Heart right ventricle (tissue), 16 donors: ENCODE results near the gene MRPL4. TPM values are rescaled to one million over a fixed set of nuclear protein-coding genes. Genes with fewer than 3 reads are reported as not detected.

ENCODE experiments used
- ATAC-seq, 8 donors: fragments of 200-7000 bp; cut with Tn5 transposase; one replicate each; pipeline ENCODE4 v1.9.1; 2020; ENCODE audit warnings: mild to moderate bottlenecking in 8 of 8, moderate library complexity in 8 of 8, moderate number of reproducible peaks in 1 of 8
- DNase-seq, 2 donors: peaks; one replicate each; pipeline ENCODE4 v3.0.0-alpha.2; 2020
- H3K27ac ChIP-seq, 10 donors: fragments of 200-600 bp; sonication (generic) in 2 of 10; one replicate each; pipeline versions ENCODE4 v1.5.0 to v1.8.0; 2020 to 2022; ENCODE audit warnings: mild to moderate bottlenecking in 3 of 10
- H3K27me3 ChIP-seq, 7 donors: fragments of 200-600 bp; one replicate each; pipeline ENCODE4 v1.8.0; 2021 to 2022; ENCODE audit warnings: mild to moderate bottlenecking in 2 of 7
- H3K36me3 ChIP-seq, 9 donors: fragments of 200-600 bp; sonication (generic) in 1 of 9; one replicate each; pipeline versions ENCODE4 v1.5.0 to v1.8.0; 2020 to 2022; ENCODE audit warnings: mild to moderate bottlenecking in 2 of 9
- H3K4me1 ChIP-seq, 9 donors: fragments of 200-600 bp; sonication (generic) in 1 of 9; one replicate each; pipeline versions ENCODE4 v1.5.0 to v1.8.0; 2020 to 2022; ENCODE audit warnings: mild to moderate bottlenecking in 4 of 9
- H3K4me3 ChIP-seq, 10 donors: fragments of 200-600 bp; sonication (generic) in 2 of 10; one replicate each; pipeline versions ENCODE4 v1.5.0 to v1.8.0; 2020 to 2022; ENCODE audit warnings: mild to moderate bottlenecking in 7 of 10, moderate library complexity in 2 of 10
- H3K9me3 ChIP-seq, 11 donors: fragments of 200-600 bp in 10 of 11; sonication (generic) in 2 of 11; one replicate each; pipeline versions ENCODE4 v1.5.0 to v1.8.0; 2013 to 2022; ENCODE audit warnings: mild to moderate bottlenecking in 2 of 11, control low read depth in 1 of 11, moderate library complexity in 1 of 11
- WGBS, 2 donors: extraction: QIAGEN DNeasy Blood & Tissue Kit; methylation state at CpG; one replicate each; pipeline ENCODE4 v1.1.7; 2013; ENCODE audit warnings: inconsistent platforms in 1 of 2; 5-methylcytosine and 5-hydroxymethylcytosine counted together
- intact Hi-C, 10 donors: fragments of 100-400 bp; cut with DNase I; formaldehyde crosslinking; loops; one replicate each; pipeline versions ENCODE4 v1.11.1 to v1.14.2; 2022
- polyA plus RNA-seq, 2 donors: library from polyadenylated mRNA; stranded (reverse); fragments of 200-250 nt; gene quantifications; one replicate each; pipeline ENCODE4 v1.2.3, GENCODE V29; 2013
- total RNA-seq, 10 donors: library from RNA; stranded (reverse); fragmentation: NEBNext Ultra II Directional in 3 of 10; extraction: Animal tissue kit (Norgen Biotek cat#: 25700) in 3 of 10; gene quantifications; one replicate each; pipeline versions ENCODE4 v1.2.1 to v1.2.4, GENCODE V29; 2021 to 2023
- TF ChIP-seq, protein P1 (sequence below), 9 donors: fragments of 200-600 bp; sonication (generic) in 2 of 9; IDR thresholded peaks; one replicate each; pipeline versions ENCODE4 v1.5.0 to v1.8.0; 2021 to 2022; ENCODE audit warnings: antibody characterized with exemption in 9 of 9, mild to moderate bottlenecking in 5 of 9, moderate library complexity in 1 of 9
- donor health status: Arrhythmogenic right ventricular cardiomyopathy.
- donor health status: ischemic (EF 13 %, LVEDD 7.1; RV severe dilation, severe dysfunction).
- donor health status: healthy with polysubstance abuse.
- donor health status: DM: no; HTN: yes; CAD: no.
- donor health status: DM: no; HTN: no; CAD: no.
- donor health status: ischemic (EF 25% LVEDD 6.9; RV normal size, moderate dysfunction).
- donor health status: ischemic (EF 25% LVEDD 5.7; RV mildly dilated, moderate dysfunction).
- donor health status: healthy.
- donor health status: DM: yes; HTN: yes; CAD: no.
- donor health status: Ischemic cardiomyopathy.
- donor health status: ischemic (EF 35%, LVEDD 5.7; RV mildly dilated, moderate dysfunction).
- donor health status: nonischemic (EF 11% LVEDD 7.7; RV severe dilation, severe dysfunction).
- donor health status: DM: yes; HTN: yes; CAD: no.
- donor health status: PGD.
- donor health status: ischemic (EF 29% LVEDD 5.4; RV normal size, mild dysfunction).
- donor health status: nonischemic (EF 23%, LVEDD 6.1; RV moderate dilation, normal function).

Gene MRPL4
- total and polyA plus RNA-seq, 12 donors = 29.0 to 101 (median 69.0) TPM

DNA sequence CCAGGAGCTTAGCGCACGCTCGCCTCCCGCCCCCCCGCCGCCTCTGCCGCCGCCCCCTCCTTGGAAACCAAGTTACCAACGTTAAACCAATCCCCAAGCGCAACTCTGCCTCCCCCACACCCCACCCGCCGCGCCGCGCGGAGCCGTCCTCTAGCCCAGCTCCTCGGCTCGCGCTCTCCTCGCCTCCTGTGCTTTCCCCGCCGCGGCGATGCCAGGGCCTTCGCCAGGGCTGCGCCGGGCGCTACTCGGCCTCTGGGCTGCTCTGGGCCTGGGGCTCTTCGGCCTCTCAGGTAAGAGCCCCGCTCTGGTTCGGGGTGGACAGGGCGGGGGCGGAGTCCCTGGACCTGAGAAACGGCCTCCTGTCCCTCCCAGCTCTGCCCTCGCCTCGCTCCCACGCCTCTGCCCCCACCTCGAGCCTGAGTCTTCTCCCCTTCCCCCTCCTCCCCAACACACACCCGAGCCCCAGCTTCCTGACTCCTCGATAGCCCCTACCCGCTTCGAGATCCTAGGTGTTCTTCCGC, 37.9 kb downstream of the MRPL4 start, which contains the start of gene ICAM5:
Gene ICAM5, plus strand, starts transcription at position 117 of the 521 bp plus-strand sequence. Its CDS starts 92 bp downstream, at position 209.
- 1 to 2% methylated on average over 36 to 45 of the region's 45 CpGs for WGBS, 2 donors
- peaks cover 23 to 98% (median 78%) of the 10 kb centered on the region in 9 donors for H3K4me1 ChIP-seq
- H3K4me3 ChIP-seq = peak within 1 kb of the TSS; percentile 25 to 56 (median 40)
- H3K9me3 ChIP-seq = no peaks in the 10 kb centered on the region
- TF ChIP-seq, protein P1, sequence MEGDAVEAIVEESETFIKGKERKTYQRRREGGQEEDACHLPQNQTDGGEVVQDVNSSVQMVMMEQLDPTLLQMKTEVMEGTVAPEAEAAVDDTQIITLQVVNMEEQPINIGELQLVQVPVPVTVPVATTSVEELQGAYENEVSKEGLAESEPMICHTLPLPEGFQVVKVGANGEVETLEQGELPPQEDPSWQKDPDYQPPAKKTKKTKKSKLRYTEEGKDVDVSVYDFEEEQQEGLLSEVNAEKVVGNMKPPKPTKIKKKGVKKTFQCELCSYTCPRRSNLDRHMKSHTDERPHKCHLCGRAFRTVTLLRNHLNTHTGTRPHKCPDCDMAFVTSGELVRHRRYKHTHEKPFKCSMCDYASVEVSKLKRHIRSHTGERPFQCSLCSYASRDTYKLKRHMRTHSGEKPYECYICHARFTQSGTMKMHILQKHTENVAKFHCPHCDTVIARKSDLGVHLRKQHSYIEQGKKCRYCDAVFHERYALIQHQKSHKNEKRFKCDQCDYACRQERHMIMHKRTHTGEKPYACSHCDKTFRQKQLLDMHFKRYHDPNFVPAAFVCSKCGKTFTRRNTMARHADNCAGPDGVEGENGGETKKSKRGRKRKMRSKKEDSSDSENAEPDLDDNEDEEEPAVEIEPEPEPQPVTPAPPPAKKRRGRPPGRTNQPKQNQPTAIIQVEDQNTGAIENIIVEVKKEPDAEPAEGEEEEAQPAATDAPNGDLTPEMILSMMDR (IDR thresholded peaks at IDR 0.05) = no peak
- H3K27me3 ChIP-seq = peaks cover 28 to 81% (median 78%) of the 10 kb centered on the region in 7 donors
- ATAC-seq = no peak
- no peak within 1 kb of the TSS for H3K27ac ChIP-seq
- DNase-seq = no peak
- H3K36me3 ChIP-seq = peaks cover 0 to 14% (median 7%) of the 10 kb centered on the region in 9 donors
- intact Hi-C loops = loop anchor here in 2 of 10 donors (5.0 kb wide), 2 partner anchors 37 to 42 kb away; partner anchors contain the start of gene RAVER1 (in 1 of the 2)

DNA sequence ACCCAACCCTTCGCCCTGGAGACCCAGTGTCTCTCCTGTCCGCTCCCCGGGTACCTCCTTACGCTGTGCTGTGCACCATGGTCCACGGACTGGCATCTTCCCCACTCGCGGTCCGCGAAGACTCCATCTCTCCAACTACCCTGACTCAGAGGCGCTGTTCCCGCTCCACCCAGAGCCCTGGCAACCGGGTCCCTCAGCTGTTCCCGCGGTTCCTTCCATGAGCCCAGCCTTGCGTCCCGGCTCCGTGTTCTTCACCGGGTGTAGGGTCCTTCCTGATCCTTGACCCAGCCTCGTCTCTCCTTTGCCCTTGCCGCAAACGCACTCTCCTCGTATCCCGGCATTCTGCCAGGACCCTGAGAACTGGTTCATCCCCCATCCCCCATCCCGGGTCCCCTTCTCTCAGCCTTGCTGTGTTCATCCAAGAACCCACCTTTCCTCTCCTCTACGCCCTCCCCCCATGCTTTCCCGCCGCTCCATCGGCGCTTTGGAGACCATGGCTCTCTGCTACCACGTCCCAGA, 38.4 kb downstream of the MRPL4 start:
- Histone ChIP-seq H3K36me3 (peaks cover 0 to 9% (median 2%) of the 10 kb centered on the region in 9 donors), H3K9me3 (no peaks in the 10 kb centered on the region), H3K27me3 (peaks cover 28 to 86% (median 83%) of the 10 kb centered on the region in 7 donors), H3K4me1 (peaks cover 23 to 99% (median 80%) of the 10 kb centered on the region in 9 donors), H3K4me3 (peak overlapping the region in 9 of 10 donors; percentile 32 to 56 (median 41)), H3K27ac (no peak overlapping the region)
- DNase-seq (no peak), ATAC-seq (peak in 1 of 8 donors; percentile 3)
- 1% methylated on average over 30 of the region's 30 CpGs for WGBS, 2 donors
- TF ChIP-seq, protein P1 (IDR thresholded peaks at IDR 0.05) = no peak
- intact Hi-C loops = no loop called here

DNA sequence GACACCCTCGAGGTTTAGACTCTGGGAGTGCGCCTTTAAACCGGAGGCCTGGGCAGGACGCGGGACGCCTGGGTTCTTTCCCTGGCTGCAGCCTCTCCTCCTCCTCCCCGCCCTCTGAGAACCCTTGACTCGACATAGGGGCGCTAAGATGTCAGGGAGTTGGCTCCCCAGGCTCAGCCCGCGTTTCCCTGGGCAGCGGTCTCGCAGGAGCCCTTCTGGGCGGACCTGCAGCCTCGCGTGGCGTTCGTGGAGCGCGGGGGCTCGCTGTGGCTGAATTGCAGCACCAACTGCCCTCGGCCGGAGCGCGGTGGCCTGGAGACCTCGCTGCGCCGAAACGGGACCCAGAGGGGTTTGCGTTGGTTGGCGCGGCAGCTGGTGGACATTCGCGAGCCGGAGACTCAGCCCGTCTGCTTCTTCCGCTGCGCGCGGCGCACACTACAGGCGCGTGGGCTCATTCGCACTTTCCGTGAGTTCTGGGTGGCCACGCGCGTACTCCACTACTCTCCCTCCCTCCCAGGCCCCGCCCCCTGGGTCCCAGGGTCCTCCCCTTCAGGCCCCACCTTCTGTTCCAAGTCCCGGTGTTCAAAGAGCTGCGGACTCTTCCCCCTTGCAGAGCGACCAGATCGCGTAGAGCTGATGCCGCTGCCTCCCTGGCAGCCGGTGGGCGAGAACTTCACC, 39.0 kb downstream of the MRPL4 start:
- Histone ChIP-seq H3K27me3 (peaks cover 34 to 92% (median 89%) of the 10 kb centered on the region in 7 donors), H3K9me3 (no peaks in the 10 kb centered on the region), H3K4me3 (peak overlapping the region; percentile 32 to 56 (median 40)), H3K27ac (peak overlapping the region in 1 of 10 donors; percentile 27), H3K4me1 (peaks cover 22 to 99% (median 76%) of the 10 kb centered on the region in 9 donors), H3K36me3 (peaks cover 0 to 3% (median 0%) of the 10 kb centered on the region in 9 donors)
- ATAC-seq = peak in 6 of 8 donors; percentile 17 to 61 (median 34)
- TF ChIP-seq, protein P1 (IDR thresholded peaks at IDR 0.05) = no peak
- peak in 1 of 2 donors; percentile 64 for DNase-seq
- intact Hi-C loops = no loop called here
- WGBS, 2 donors = 1% methylated on average over 47 to 57 of the region's 57 CpGs

DNA sequence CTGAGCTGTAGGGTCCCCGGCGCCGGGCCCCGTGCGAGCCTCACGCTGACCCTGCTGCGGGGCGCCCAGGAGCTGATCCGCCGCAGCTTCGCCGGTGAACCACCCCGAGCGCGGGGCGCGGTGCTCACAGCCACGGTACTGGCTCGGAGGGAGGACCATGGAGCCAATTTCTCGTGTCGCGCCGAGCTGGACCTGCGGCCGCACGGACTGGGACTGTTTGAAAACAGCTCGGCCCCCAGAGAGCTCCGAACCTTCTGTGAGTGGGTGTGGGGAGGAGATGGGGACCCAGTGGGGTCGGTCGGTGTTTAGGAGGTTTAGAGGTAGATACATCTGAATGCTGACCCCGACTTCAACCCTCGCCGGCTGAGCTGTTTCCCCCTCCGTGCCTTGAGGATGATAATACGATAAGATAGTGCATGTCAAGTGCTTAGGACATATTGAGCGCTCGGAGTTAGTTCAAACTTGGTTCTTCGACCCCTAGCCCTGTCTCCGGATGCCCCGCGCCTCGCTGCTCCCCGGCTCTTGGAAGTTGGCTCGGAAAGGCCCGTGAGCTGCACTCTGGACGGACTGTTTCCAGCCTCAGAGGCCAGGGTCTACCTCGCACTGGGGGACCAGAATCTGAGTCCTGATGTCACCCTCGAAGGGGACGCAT, 39.7 kb downstream of the MRPL4 start:
- peaks cover 18 to 95% (median 72%) of the 10 kb centered on the region in 9 donors for H3K4me1 ChIP-seq
- H3K27ac ChIP-seq = peak overlapping the region in 1 of 10 donors; percentile 27
- H3K4me3 ChIP-seq = peak overlapping the region; percentile 32 to 56 (median 40)
- 1% methylated on average over 48 to 49 of the region's 49 CpGs for WGBS, 2 donors
- H3K9me3 ChIP-seq = no peaks in the 10 kb centered on the region
- TF ChIP-seq, protein P1 (IDR thresholded peaks at IDR 0.05) = no peak
- DNase-seq (no peak), ATAC-seq (peak in 2 of 8 donors; percentile 1)
- intact Hi-C loops = no loop called here
- no peaks in the 10 kb centered on the region for H3K36me3 ChIP-seq
- peaks cover 39 to 98% (median 96%) of the 10 kb centered on the region in 7 donors for H3K27me3 ChIP-seq
